COLO668 (cell line): ENCODE data around the gene FOXP1.

Experiments
- DNase-seq: peaks from one replicate; lab custom pipeline; 2025; ENCODE audit not compliant: unreplicated experiment; lab: John Stamatoyannopoulos, UW

Gene FOXP1

DNA sequence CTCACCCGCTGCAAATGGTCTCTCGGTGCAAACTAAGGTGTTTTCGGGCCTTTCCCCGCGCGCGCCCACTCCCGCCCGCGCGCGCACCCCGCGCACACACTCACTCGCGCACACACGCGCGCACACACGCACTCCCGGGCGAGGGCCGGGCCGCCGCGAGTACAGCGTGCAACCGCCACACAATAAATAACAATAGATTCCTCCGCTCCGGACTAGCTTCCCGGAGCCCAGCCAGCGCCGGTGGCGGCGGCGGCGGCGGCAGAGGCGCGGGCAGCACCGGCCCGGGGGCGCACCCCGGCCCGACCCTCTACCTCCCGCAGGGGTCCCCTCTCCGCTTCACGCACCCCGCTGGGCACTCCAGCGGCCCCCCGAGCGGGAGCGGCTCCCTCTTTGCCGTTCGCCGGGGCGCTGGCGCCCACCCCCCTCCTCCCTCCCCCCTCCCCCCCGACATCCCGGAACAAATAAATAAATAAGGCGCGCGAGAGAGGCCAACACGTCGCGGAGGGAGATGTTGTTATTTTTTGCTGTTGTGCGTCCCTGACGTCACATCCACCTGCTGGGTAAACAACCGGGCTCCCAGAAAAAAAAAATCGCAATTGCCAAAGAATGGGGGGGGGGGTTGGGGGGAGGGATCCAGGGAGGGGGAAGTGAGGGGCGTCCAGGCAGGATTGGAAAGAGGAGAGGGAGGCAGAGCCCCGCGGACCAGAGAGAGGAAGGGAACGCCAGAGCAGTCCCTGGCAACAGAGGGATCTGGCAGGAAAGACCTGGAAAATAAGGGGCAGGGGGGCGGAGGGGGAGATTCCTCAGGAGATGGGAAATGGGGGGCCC lies at the start of gene FOXP1:
Gene FOXP1, minus strand, starts transcription at position 163 of the 828 bp plus-strand sequence. CDS start 385,347 bp downstream, outside the sequence.
- DNase-seq, result peak; percentile 88

- no peak for DNase-seq
These were observed 46.2 kb upstream of the FOXP1 start for GRCh38 chr3:71629711-71630110.

DNA sequence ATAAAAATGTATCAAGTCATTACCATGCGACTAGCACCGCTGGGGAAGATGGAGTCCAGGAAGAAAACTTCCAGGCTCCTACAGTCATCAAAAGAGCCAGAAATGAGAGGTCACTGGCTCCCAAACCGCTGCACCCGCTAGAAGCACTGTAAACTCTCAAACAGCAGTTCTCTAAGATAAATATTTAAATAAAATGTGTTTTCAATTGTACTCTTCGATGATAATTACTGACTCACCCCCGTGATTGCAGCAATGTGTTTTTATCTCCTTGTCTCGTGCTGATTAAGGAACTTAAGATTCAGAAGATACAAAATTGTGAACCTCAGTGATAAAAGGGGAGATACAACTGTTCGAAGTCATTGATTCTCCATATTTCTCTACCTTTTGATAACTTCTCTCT lies 45.8 kb upstream of the FOXP1 start:
- DNase-seq, result no peak

DNA sequence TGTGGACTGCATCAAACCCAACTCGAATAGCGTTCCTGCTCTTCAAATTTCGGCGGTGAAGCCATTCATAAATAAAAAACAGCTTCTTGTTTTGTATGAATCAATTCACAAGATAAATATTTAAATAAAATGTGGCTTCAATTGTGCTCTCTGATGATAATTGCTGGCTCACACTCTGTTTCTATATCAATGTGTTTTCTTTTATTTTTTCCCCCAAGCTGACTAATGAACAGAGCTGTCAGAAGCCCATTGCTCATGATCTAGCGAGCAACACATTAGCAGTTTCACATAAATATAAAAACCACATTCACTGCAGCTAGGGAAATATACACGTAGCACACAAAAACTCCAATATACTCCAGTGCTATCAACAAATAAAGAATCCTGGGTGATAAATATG lies 45.0 kb upstream of the FOXP1 start:
- no peak for DNase-seq

- DNase-seq, result no peak
These were observed 42.1 kb upstream of the FOXP1 start for GRCh38 chr3:71625676-71626075.

GRCh38 chr3:71621825-71622537 lies 38.5 kb upstream of the FOXP1 start:
- no peak for DNase-seq

GRCh38 chr3:71618538-71618937 lies 35.0 kb upstream of the FOXP1 start:
- no peak for DNase-seq

DNA sequence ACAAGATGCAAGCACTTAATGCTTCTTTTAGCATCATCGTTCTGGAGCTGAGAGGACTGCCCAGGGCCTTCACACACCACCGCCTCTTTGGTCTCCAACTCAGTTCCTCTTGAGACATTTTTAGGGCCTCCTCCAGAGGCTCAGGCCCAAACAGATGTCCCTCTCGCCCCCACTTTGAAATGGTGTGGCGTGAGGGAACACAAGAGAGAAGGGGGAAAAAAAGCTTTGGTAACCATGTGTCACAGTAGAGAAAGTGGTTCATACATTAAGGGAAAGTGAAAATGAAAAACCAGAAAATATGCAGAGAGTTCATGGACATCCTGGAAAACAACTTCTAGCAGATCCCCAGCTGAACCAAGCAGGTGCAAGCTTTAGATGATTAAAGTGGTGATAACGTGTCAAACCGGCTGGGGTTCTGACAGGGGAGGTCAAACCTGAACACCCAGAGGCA lies 33.1 kb upstream of the FOXP1 start:
- no peak for DNase-seq

GRCh38 chr3:71614869-71615268 lies 31.3 kb upstream of the FOXP1 start:
- no peak for DNase-seq

DNA sequence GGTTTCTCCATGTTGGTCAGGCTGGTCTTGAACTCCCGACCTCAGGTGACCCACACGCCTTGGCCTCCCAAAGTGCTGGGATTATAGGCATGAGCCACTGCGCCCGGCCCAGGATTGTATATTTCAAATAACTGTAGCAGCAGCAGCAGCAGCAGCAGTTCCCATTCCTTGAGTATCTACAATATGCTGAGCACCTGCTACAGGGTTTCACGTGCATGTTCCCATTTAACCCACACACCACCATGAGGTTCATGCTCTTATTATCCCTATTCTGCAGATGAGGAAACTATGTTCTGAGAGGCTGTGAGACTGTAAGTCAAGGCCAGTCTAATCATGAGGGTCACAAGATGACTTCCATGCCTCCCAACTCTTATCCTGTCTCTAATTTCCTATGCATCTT lies 30.9 kb upstream of the FOXP1 start:
- DNase-seq, result no peak

- DNase-seq, result no peak
These were observed 27.6 kb upstream of the FOXP1 start for GRCh38 chr3:71611099-71611498.

- no peak for DNase-seq
These were observed 23.8 kb upstream of the FOXP1 start for GRCh38 chr3:71607364-71607763.

- DNase-seq, result no peak
These were observed 23.1 kb upstream of the FOXP1 start for GRCh38 chr3:71606582-71606981.

GRCh38 chr3:71602256-71602655 lies 18.7 kb upstream of the FOXP1 start:
- no peak for DNase-seq

DNA sequence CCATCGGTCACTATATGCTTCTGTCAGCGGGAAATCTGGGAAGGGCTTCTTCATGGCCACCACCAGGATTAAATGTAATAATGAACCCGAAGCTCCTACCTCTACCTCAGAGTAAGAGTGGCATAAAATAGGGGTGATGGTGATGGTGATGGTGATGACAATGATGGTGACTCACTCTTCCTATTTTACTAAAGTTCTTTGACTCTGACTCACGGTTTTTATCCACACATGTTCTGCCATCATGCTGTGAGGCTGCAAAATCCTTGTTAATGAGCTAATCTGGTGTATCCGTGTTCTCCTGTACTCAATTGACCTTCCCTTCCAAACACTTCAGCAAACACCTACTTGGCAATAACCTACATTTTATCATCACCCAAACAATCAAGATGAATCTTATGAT lies 18.3 kb upstream of the FOXP1 start:
- no peak for DNase-seq

DNA sequence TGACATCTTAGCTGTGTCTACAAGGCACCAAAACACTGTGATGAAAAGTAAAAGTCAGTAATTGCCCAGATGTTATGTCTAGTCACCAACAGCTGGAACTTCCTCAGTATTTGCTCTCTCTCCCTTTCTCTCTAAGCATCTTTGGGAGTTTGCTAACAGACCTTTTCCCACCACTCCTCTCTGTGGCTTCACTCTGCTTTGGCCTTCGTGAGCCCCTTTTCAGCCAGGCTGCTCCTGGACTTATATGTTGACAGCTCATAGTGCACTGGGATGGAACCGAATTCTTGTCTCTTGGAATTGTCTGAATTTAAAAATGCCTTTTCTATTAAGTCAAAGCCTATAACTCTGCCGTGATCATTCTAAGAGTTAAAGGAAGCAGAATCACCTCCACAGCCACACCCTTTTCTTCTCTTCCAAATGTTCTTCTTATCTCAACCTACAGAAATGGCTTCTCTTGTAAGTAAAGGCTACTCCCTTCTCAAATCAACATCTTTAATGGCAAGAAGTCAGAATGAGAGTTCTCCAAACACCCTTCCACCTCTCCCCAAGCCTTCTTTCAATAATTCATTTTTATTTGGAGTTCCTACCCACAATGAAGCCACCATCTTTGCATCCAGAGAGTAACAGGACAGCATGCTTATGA lies 17.2 kb upstream of the FOXP1 start:
- no peak for DNase-seq

- DNase-seq, result no peak
These were observed 15.9 kb upstream of the FOXP1 start for GRCh38 chr3:71599416-71599815.

DNA sequence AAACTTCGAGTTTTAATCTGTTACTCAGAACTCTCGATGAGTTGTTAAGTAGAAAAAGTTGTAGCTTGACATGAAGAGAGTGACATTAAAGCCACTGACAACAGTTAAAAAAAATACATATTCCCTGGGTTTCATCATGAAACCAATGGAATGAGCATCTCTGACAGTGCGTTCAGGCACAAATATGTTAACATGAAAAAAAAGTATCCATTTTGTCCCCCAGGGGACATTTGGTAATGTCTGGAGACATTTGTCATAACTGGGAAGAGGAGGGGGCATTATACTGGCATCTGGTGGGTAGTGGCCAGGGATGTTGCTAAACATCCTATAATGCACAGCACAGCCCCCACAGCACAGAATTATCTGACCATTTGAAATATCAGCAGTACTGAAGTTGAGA lies 14.8 kb upstream of the FOXP1 start:
- DNase-seq, result no peak

- no peak for DNase-seq
These were observed 13.8 kb upstream of the FOXP1 start for GRCh38 chr3:71597286-71597685.

DNA sequence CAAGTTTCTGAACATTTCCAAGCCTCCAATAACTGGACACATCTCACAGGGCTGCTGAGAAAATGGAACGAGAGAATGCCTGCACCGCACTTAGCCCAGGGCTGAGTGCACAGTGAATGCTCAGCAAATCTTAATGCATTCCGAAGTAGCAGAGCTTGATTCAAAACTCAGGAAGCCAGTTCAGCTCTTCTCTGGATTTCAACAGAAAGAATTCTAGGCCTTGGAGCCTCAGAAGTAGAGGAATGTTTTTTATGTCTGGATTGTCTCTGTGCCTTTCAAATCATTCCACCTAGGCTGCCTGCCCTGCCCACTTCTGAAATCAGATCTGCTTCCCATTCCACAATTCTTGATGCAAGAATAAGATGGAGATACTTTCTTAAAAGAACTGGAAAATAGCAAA lies 9.6 kb upstream of the FOXP1 start:
- DNase-seq, result no peak

DNA sequence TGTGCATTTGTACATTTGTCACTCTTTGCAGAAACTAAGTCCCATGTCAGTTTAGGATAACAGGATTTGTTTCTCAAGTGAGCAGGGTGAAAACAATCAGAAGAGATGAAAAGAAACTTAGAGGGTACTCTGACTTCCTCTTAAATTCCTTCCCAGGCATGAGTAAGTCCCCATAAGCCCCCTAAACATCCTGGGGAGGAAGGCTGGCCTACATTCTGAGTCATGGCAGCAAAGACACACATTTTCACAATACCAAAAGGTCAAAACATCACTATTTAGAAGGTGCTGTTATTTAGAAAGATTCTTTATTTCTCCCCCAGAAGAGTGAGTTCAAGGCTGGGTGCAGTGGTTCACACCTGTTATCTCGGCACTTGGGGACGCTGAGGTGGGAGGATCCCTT lies 7.6 kb upstream of the FOXP1 start:
- DNase-seq, result no peak

- DNase-seq, result no peak
These were observed 5.6 kb upstream of the FOXP1 start for GRCh38 chr3:71589132-71589531.
